Measurements from ENCODE around the gene ALG11.
"Not testable (repeated sequence)": the region's sequence is repeated elsewhere in the genome, so short reads cannot be mapped to it uniquely, and the experiment has no call there.

Gene ALG11

DNA sequence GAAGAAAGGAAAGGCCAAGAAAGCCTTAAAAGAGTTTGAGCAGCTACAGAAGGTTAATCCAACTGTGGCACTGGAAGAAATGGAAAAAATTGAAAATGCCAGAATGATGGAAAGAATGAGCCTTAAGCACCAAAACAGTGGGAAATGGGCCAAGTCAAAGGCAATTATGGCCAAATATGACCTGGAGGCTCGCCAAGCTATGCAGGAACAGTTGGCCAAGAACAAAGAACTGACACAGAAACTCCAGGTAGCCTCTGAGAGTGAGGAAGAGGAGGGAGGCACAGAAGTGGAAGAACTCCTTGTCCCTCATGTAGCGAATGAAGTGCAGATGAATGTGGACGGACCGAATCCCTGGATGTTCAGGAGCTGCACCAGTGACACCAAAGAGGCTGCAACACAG lies 17.4 kb downstream of the ALG11 start:
- no peak for DNase-seq (ENCODE audit: low read depth)

DNA sequence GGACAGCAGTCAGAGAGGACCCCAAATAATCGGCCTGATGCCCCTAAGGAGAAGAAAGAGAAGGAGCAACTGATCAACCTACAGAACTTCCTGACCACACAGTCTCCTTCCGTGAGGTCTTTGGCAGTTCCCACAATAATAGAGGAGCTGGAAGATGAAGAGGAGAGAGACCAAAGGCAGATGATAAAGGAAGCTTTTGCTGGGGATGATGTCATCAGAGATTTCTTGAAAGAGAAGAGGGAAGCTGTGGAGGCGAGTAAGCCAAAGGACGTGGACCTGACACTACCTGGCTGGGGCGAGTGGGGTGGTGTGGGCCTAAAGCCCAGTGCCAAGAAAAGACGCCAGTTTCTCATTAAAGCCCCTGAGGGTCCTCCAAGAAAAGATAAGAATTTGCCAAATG lies 18.2 kb downstream of the ALG11 start:
- DNase-seq (ENCODE audit: low read depth) = not testable (repeated sequence)

DNA sequence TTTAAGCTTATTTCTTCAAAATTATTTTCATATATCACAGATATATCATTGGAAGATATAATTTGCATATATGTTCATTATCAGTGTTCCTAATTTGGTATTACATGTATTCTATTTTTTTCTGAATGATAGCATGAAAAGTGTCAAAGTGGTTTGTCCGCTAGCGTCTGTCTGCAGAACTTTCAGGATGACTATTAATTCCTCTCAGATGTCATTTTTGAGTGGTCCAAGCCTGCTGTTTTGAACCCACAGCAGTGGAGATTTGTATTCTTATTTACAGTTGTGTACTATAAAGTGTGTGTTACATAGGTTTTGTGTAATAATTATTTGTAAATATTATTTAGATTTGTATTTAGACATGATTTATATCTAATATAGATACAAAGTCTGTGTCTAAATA lies 20.8 kb downstream of the ALG11 start:
- no peak for DNase-seq (ENCODE audit: low read depth)

DNA sequence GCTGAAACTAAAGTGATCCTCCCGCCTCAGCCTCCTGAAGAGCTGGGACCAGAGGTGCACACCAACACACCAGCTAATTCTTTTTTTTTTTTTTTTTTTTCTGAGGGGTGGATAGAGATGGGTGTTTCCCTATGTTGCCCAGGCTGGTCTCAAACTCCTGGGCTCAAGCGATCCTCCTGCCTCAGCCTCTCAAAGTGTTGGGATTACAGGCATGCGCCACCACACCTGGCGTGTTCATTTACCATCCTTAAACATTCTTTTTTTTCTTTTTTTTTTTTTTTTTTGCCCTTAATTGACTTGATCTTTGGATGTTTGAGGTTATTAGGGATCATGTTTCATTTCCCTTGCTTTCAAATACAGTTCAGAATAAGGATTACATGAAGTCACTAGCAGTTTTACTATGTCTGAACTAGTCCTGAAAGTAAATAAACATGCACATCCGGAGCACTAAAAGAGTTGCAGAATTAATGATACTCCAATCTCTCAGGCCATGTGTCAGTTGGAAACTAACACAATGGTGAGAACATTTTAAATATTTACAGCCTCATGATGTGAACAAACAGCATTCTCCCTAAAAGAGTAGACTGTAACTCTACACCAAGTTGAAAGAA lies 22.5 kb downstream of the ALG11 start:
- DNase-seq (ENCODE audit: low read depth) = no peak

DNA sequence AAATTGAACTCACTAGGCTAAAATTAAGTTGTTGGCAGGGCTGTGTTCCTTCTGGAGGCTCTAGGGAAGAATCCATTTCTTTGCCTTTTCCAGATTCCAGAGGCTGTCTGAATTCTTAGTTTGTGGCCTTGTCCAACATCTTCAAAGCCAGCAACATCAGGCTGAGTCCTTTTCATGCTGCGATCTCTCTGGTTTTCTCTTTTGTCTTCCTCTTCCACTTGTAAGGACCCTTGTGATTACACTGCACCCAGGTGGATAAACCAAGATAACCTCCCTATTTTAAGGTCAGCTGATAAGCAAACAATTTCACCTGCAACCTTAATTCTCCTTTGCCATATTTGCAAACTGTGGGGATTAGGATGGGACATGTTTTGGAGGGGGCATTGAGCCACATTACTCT lies 23.8 kb downstream of the ALG11 start:
- no peak for DNase-seq (ENCODE audit: low read depth)

DNA sequence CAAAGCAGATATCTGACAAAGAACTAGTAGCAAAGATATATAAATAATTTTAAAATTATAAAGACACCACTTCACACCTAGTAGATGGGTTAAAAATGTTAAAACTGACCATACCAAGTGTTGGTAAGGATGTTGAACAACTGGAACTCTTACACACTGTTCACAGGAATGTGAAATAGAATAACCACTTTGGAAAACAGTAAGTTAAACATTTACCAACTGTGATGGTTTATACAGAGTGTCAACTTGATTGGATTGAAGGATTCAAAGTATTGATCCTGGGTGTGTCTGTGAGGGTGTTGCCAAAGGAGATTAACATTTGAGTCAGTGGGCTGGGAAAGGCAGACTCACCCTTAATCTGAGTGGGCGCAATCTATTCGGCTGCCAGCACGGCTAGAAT lies 31.5 kb downstream of the ALG11 start:
- DNase-seq (ENCODE audit: low read depth) = no peak

DNA sequence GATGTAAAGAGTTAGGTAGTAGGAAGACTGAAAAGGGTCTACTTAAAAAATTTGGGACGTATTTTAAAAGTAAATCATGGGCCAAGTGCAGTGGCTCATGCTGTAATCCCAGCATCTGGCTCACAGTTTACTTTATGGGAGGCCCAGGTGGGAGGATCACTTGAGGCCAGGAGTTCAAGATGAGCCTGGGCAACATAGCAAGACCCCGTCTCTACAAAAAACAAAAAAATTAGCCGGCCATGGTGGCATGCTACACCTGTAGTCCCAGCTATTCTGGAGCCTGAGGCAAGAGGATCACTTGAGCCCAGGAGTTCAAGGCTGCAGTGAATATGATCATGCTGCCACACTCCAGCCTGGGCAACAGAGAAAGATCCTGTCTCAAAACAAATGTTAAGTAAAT lies 35.3 kb downstream of the ALG11 start:
- no peak for DNase-seq (ENCODE audit: low read depth)

DNA sequence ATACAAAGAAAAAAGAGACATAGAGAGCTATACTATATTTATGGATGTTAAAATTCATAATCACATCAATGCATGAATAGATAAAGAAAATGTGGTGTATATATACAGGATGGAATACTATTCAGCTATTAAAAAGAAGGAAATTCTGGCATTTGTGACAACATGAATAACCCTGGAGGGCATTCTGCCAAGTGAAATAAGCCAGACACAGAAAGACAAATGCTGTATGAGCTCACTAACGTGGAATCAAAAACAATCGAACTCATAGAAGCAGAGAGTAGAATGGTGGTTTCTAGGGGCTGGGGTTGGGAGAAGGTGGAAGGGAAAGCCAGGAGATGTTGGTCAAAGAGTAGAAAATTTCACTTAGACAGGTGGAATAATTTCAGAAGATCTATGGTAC lies 36.3 kb downstream of the ALG11 start:
- DNase-seq (ENCODE audit: low read depth) = peak; percentile 8

DNA sequence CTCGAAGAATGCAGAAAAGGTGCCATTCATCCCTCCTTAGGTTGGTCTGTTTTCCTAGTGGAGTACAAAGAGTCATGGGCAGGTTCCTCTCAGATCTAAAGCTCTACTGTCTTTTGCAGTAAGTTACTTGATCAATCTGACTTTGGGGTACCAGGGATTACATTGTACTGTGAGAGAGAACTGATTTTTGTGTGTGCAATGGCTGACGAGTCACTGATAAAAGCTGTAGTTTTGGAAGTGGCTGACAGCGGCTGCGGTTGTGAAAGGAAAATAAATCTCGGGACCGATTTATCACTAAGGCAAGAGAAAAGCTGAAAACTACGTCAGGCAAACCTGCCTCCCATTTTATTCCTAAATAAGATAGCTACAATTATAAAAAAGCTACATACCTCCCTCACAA lies 39.2 kb downstream of the ALG11 start:
- no peak for DNase-seq (ENCODE audit: low read depth)

DNA sequence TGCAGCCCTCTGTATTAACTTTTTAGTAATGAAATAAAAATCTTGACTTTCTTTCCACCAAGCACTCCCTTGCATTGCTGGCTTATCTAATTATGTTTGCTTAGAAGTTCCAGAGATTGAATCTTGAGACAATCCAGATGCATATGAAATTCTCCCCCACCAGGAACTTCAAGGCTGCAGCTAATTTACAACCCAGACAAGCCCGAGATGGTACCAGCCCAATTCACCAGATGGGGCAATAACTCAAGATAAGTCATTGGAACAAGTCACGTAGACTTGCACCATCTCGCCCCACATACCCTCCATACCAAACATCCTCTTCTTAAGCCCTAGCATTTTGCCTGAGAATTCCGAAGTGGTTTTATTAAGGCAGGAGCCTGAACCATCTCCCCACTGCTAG lies 41.3 kb downstream of the ALG11 start:
- DNase-seq (ENCODE audit: low read depth) = no peak

DNA sequence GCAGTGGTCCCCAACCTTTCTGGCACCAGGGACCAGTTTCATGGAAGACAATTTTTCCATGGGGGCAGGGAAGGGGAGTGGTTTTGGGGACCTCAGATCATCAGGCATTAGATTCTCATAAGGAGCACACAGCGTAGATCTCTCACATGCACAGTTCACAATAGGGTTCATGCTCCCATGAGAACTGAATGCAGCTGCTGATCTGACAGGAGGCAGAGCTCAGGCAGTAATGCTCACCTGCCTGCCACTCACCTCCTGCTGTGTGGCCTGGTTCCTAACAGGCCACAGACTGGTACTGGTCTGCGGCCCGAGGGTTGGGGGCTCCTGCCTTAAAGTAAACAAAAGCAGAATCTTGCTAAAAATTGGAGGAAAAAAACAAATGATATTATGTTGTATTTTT lies 48.9 kb downstream of the ALG11 start:
- not testable (repeated sequence) for DNase-seq (ENCODE audit: low read depth)

DNA sequence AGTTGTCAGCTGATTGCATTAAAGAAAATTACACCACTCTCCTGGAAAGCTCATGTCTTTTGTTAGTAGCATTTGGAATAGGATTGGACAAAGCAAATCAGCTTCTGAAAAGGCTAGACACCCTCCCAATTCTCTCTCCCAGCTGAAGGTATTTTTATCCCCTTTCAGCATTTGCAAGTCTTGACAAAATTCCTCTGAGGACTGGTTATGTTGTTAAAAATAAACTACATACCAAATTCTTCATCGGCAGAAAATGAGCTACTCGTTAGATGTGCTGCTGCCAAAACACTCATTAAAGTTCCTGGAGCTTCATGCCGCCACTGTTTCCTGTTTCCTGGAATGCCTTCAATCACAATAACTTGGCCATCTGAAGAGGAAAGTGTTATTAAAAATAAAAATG lies 49.4 kb downstream of the ALG11 start:
- no peak for DNase-seq (ENCODE audit: low read depth)

DNA sequence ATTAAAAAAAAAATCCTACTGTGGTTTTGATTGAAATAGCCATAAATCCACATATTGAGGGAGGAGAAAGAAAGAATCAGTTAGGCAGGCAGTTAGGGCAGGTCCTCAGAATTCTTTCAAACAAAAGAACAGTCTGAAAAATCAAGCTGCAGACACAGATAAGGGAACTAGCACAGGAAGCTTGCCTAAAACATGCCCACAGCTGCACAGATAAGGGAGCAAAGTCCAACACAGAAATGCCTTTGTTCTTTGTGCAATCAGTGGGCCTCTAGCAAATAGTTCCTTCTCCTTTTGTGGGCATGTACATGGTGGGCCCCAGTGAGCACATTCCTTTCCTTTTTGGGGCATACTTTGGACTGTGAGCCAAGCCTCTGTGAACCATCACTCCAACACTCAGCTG lies 55.0 kb downstream of the ALG11 start:
- DNase-seq (ENCODE audit: low read depth) = no peak

DNA sequence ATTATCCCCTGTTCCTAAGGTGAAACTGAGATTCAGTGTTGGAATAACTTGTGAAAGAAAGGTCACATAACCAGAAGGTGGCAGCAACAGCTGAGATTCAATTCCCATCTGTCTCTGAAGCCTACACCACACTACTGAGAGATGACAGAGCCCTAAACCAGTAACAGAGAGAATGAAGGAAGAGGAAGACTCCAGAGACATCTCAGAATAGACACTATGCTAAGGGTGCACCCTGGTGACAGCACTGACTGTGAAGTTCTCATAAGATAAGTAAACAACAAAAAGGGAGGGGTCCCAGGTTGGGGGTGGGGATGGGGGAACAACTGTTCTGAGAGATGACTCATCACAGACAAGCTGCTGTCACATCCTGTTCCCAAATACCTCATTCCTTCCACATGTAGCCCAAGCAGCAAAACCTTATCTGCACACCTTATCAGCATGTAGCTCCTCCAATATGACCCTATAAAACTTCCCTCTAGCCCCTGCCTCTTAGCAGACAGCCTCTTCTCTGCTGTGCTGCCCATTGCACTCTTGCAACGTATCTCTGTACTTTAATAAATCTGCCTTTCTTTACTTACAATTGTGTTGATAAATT lies 58.8 kb downstream of the ALG11 start:
- DNase-seq (ENCODE audit: low read depth) = peak; percentile 59

Data from ELR (cell line).